Measurements from ENCODE around the gene STPG3. TPM values are rescaled to one million over a fixed set of nuclear protein-coding genes. Genes with fewer than 3 reads are reported as not detected.

STPG3 gene
- total and polyA plus RNA-seq, 2 of the 8 experiments (the other 6 are each of a cell fraction or from before 2014, with no cell fraction given): not detected

DNA sequence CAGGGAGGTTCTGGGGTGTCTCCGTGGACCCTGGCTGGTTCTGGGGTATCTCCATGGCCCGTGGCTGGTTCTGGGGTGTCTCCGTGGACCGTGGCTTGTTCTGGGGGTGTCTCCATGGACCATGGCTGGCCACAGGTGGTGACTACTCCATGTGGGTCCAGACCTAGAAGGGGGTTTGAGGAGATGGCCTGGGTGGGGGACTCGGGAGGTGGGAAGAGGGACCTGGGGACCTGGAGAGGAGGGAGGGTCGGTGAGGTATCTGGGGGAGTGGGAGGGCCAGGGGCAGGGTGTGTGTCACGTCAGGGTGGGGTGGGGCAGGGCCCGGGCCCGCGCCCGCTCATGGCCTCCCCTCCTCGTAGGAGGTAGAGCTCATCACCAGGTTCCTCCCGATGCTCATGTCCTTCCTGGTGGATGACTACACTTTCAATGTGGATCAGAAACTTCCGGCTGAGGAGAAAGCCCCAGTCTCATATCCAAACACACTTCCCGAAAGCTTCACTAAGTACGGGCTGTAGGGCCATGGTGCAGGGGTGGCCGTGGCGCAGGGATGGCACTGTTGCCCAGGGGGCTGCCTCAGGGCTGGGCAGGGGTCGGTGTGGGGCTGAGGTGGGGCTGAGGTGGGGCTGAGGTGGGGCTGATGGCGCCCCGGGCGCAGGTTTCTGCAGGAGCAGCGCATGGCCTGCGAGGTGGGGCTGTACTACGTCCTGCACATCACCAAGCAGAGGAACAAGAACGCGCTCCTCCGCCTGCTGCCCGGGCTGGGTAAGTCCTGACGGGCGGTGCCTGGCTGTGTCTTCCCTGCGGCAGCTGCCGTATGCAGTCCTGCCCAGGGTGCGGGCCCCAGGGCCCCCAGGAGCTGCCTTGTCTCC lies 15.7 kb downstream of the STPG3 start:
- Histone ChIP-seq H2BK5ac (ENCODE audit: low read depth, low read length) (no peak overlapping the region), H3K18ac (ENCODE audit: extremely low read depth, low read length) (no peak overlapping the region), H3K14ac (ENCODE audit: insufficient read length) (no peak overlapping the region), H4K91ac (replicated peaks; ENCODE audit: insufficient read length, low read length) (no peak overlapping the region), H2BK15ac (ENCODE audit: low read length) (no peak overlapping the region), H2AK5ac (ENCODE audit: low read depth, low read length) (no peak overlapping the region), H2BK20ac (ENCODE audit: low read length) (no peak overlapping the region), H4K5ac (ENCODE audit: insufficient read length, low read depth, low read length) (no peak overlapping the region), H4K20me1 (replicated peaks in 1 of 2; ENCODE audit: control insufficient read depth in 1 of 2, insufficient read depth in 2 of 2, low read length in 2 of 2) (peaks cover under 1 to 10% of the 10 kb centered on the region in 2 experiments), H3K79me1 (ENCODE audit: low read depth, low read length) (no peaks in the 10 kb centered on the region), H4K8ac (ENCODE audit: extremely low read depth, insufficient read depth, low read length) (no peak overlapping the region), H3K36me3 (ENCODE audit: control insufficient read depth in 2 of 4, insufficient read depth in 4 of 4, low read length in 3 of 4) (peaks cover 6 to 37% (median 22%) of the 10 kb centered on the region in 4 experiments), H3K9me3 (ENCODE audit: insufficient read depth in 2 of 2, low read depth in 1 of 2, low read length in 1 of 2) (no peaks in the 10 kb centered on the region), H3K23ac (ENCODE audit: insufficient read length) (no peak overlapping the region), H3K23me2 (ENCODE audit: low read depth, low read length) (no peaks in the 10 kb centered on the region), H2BK120ac (replicated peaks; ENCODE audit: low read depth, low read length) (no peak overlapping the region), H2AFZ (ENCODE audit: low read length) (no peak overlapping the region), H3K79me2 (ENCODE audit: control insufficient read depth in 1 of 2, insufficient read depth in 2 of 2, low read length in 2 of 2) (no peaks in the 10 kb centered on the region), H3K56ac (replicated peaks; ENCODE audit: insufficient read length, low read depth, low read length) (no peak overlapping the region), H3K4me2 (ENCODE audit: insufficient read depth in 1 of 2, low read depth in 2 of 2, low read length in 2 of 2) (no peak overlapping the region), H3K27ac (ENCODE audit: low read depth, low read length) (no peak overlapping the region), H3K27me3 (replicated peaks in 1 of 4; ENCODE audit: control insufficient read depth in 3 of 4, extremely low read depth in 1 of 4, insufficient read depth in 3 of 4, low read length in 3 of 4) (no peaks in the 10 kb centered on the region), H3K4ac (replicated peaks; ENCODE audit: insufficient read length, low read depth, low read length) (no peak overlapping the region), H3K9ac (replicated peaks in 1 of 4; ENCODE audit: extremely low read depth in 1 of 4, low read depth in 3 of 4, low read length in 3 of 4) (no peak overlapping the region), H3K4me1 (replicated peaks in 1 of 4; ENCODE audit: control insufficient read depth in 3 of 4, insufficient read depth in 4 of 4, low read length in 3 of 4) (no peaks in the 10 kb centered on the region), H2BK12ac (ENCODE audit: low read depth, low read length) (no peak overlapping the region), H3K4me3 (ENCODE audit: extremely low read depth in 1 of 4, insufficient read depth in 2 of 4, low read depth in 3 of 4, low read length in 4 of 4) (no peak overlapping the region)
- 95% methylated on average over 15 of the region's 34 CpGs; no CpG with 5 or more reads in 1 of the 2 experiments for WGBS, 2 experiments (ENCODE audit: extremely low coverage in 1 of 2, insufficient coverage in 1 of 2, insufficient read length in 1 of 2, insufficient replicate concordance in 2 of 2, low coverage in 1 of 2, low lambda C conversion rate in 2 of 2, missing lambda C conversion rate in 1 of 2)
- FAIRE-seq (no peak), DNase-seq (ENCODE audit: low read depth in 1 of 2, low spot score in 2 of 2) (no peak)
- no peak for TF ChIP-seq RNF2 (IDR thresholded peaks at IDR 0.05; ENCODE audit: borderline replicate concordance, low read depth, low read length, missing control alignments, poor library complexity, severe bottlenecking)
- no peak for TF ChIP-seq TEAD4 (IDR thresholded peaks at IDR 0.05; ENCODE audit: low read depth, low read length)
- no peak for TF ChIP-seq NANOG (IDR thresholded peaks at IDR 0.05; ENCODE audit: insufficient read depth, low read depth, low read length, poor library complexity, severe bottlenecking)
- TF ChIP-seq GTF2F1 (IDR thresholded peaks at IDR 0.05; ENCODE audit: borderline replicate concordance, low read depth, low read length): no peak
- TF ChIP-seq, protein P1, sequence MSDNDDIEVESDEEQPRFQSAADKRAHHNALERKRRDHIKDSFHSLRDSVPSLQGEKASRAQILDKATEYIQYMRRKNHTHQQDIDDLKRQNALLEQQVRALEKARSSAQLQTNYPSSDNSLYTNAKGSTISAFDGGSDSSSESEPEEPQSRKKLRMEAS (IDR thresholded peaks at IDR 0.05): no peak
- TF ChIP-seq KDM4A (IDR thresholded peaks at IDR 0.05; ENCODE audit: low read depth, low read length, severe bottlenecking): no peak
- TF ChIP-seq CBX5 (IDR thresholded peaks at IDR 0.05; ENCODE audit: low read depth, low read length): no peak
- no peak for TF ChIP-seq YY1 (IDR thresholded peaks at IDR 0.05; ENCODE audit: low read depth, low read length)
- no peak for TF ChIP-seq EZH2 (IDR thresholded peaks at IDR 0.05; ENCODE audit: low read depth, low read length, severe bottlenecking)
- TF ChIP-seq, protein P2, sequence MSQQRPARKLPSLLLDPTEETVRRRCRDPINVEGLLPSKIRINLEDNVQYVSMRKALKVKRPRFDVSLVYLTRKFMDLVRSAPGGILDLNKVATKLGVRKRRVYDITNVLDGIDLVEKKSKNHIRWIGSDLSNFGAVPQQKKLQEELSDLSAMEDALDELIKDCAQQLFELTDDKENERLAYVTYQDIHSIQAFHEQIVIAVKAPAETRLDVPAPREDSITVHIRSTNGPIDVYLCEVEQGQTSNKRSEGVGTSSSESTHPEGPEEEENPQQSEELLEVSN (IDR thresholded peaks at IDR 0.05): no peak
- POLR2A ChIA-PET (ENCODE audit: partially characterized antibody): interaction anchor here (1.2 to 69.9 kb wide), 3 partner anchors 10 to 137 kb away, joined by 3 to 1462 read pairs (median 1462); partner anchors contain the start of genes CYSRT1, NDOR1, NELFB and RNF208
- CTCF ChIA-PET (ENCODE audit: partially characterized antibody): interaction anchor here (0.8 to 2.6 kb wide), 7 partner anchors 10 to 178 kb away, joined by 3 to 11 read pairs (median 4); no protein-coding TSS in a partner anchor

All from H1 (cell line).